ENCODE data around the gene CHRM1. TPM values are rescaled to one million over a fixed set of nuclear protein-coding genes. Genes with fewer than 3 reads are reported as not detected.

The CHRM1 gene
- total and polyA plus RNA-seq, 2 of the 13 experiments (the other 11 are each of a cell fraction or from before 2014, with no cell fraction given), result not detected

DNA sequence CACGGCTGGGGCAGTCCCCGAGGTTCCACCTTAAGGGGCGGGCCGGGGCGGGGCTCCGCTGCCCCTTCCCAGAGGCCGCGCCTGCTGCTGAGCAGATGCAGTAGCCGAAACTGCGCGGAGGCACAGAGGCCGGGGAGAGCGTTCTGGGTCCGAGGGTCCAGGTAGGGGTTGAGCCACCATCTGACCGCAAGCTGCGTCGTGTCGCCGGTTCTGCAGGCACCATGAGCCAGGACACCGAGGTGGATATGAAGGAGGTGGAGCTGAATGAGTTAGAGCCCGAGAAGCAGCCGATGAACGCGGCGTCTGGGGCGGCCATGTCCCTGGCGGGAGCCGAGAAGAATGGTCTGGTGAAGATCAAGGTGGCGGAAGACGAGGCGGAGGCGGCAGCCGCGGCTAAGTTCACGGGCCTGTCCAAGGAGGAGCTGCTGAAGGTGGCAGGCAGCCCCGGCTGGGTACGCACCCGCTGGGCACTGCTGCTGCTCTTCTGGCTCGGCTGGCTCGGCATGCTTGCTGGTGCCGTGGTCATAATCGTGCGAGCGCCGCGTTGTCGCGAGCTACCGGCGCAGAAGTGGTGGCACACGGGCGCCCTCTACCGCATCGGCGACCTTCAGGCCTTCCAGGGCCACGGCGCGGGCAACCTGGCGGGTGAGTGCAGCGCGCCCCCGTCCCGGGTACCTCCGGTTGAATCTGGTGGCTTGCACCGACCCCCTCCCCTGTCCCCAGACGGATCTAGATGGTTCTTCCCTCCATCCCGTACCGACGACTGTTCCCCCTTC, 40.2 kb downstream of the CHRM1 start, which contains the start of gene SLC3A2 (continued):
- TF ChIP-seq, protein P1, sequence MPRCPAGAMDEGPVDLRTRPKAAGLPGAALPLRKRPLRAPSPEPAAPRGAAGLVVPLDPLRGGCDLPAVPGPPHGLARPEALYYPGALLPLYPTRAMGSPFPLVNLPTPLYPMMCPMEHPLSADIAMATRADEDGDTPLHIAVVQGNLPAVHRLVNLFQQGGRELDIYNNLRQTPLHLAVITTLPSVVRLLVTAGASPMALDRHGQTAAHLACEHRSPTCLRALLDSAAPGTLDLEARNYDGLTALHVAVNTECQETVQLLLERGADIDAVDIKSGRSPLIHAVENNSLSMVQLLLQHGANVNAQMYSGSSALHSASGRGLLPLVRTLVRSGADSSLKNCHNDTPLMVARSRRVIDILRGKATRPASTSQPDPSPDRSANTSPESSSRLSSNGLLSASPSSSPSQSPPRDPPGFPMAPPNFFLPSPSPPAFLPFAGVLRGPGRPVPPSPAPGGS (CRISPR knock-in tag; IDR thresholded peaks at IDR 0.05), result peak; percentile 76; the same call in 1 of the 2 replicates
- no peak for TF ChIP-seq CCAR2 (optimal IDR thresholded peaks at IDR 0.05; ENCODE audit: low read depth, low read length)
- TF ChIP-seq KLF13 (CRISPR knock-in tag; IDR thresholded peaks at IDR 0.05), result no peak
- no peak for TF ChIP-seq ZNF484 (CRISPR knock-in tag; IDR thresholded peaks at IDR 0.05; ENCODE audit: borderline replicate concordance, low read depth)
- TF ChIP-seq BRCA1 (CRISPR knock-in tag; IDR thresholded peaks at IDR 0.05), result 0 out of 2 replicates have a peak, but pooled peaks have one; percentile 46
- peak; percentile 84 for TF ChIP-seq ZNF350 (CRISPR knock-in tag; IDR thresholded peaks at IDR 0.05; ENCODE audit: borderline replicate concordance, low read depth)
- peak; percentile 27; the same call in 1 of the 2 replicates for TF ChIP-seq ZNF615 (CRISPR knock-in tag; IDR thresholded peaks at IDR 0.05; ENCODE audit: borderline replicate concordance)
- no peak for TF ChIP-seq ATF7 (IDR thresholded peaks at IDR 0.05)
- TF ChIP-seq ATF7 (CRISPR knock-in tag; IDR thresholded peaks at IDR 0.05), result peak; percentile 74; the same call in 1 of the 2 replicates
- TF ChIP-seq KDM4B (CRISPR knock-in tag; IDR thresholded peaks at IDR 0.05), result peak; percentile 25; the same call in 1 of the 2 replicates
- TF ChIP-seq CBX1 (IDR thresholded peaks at IDR 0.05; ENCODE audit: low read depth), result peak; percentile 13
- TF ChIP-seq IKZF4 (CRISPR knock-in tag; IDR thresholded peaks at IDR 0.05; ENCODE audit: borderline replicate concordance, low read depth, not compliant biosample characterization), result peak; percentile 81
- peak; percentile 77 for TF ChIP-seq MIER3 (CRISPR knock-in tag; IDR thresholded peaks at IDR 0.05; ENCODE audit: borderline replicate concordance)
- peak; percentile 76 for TF ChIP-seq KMT2B (CRISPR knock-in tag; IDR thresholded peaks at IDR 0.05)
- peak; percentile 72; the same call in 1 of the 2 replicates for TF ChIP-seq AHR (CRISPR knock-in tag; IDR thresholded peaks at IDR 0.05)
- TF ChIP-seq ZNF703 (CRISPR knock-in tag; IDR thresholded peaks at IDR 0.05; ENCODE audit: borderline replicate concordance), result no peak; the same call in 1 of the 2 replicates
- TF ChIP-seq, protein P2, sequence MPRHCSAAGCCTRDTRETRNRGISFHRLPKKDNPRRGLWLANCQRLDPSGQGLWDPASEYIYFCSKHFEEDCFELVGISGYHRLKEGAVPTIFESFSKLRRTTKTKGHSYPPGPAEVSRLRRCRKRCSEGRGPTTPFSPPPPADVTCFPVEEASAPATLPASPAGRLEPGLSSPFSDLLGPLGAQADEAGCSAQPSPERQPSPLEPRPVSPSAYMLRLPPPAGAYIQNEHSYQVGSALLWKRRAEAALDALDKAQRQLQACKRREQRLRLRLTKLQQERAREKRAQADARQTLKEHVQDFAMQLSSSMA (CRISPR knock-in tag; IDR thresholded peaks at IDR 0.05), result 0 out of 2 replicates have a peak, but pooled peaks have one; percentile 42
- 0 out of 2 replicates have a peak, but pooled peaks have one; percentile 57 for TF ChIP-seq HES4 (CRISPR knock-in tag; IDR thresholded peaks at IDR 0.05; ENCODE audit: borderline replicate concordance)
- peak; percentile 48; the same call in 1 of the 2 replicates for TF ChIP-seq ZNF709 (CRISPR knock-in tag; IDR thresholded peaks at IDR 0.05)
- TF ChIP-seq NKX3-1 (CRISPR knock-in tag; IDR thresholded peaks at IDR 0.05), result peak; percentile 79; the same call in 1 of the 2 replicates
- TF ChIP-seq RELA (CRISPR knock-in tag; IDR thresholded peaks at IDR 0.05), result no peak
- no peak for TF ChIP-seq SUZ12 (IDR thresholded peaks at IDR 0.05; ENCODE audit: low read depth, low read length)
- TF ChIP-seq, protein P3, sequence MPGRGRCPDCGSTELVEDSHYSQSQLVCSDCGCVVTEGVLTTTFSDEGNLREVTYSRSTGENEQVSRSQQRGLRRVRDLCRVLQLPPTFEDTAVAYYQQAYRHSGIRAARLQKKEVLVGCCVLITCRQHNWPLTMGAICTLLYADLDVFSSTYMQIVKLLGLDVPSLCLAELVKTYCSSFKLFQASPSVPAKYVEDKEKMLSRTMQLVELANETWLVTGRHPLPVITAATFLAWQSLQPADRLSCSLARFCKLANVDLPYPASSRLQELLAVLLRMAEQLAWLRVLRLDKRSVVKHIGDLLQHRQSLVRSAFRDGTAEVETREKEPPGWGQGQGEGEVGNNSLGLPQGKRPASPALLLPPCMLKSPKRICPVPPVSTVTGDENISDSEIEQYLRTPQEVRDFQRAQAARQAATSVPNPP (CRISPR knock-in tag; IDR thresholded peaks at IDR 0.05), result peak; percentile 28; the same call in 1 of the 2 replicates
- TF ChIP-seq, protein P4, sequence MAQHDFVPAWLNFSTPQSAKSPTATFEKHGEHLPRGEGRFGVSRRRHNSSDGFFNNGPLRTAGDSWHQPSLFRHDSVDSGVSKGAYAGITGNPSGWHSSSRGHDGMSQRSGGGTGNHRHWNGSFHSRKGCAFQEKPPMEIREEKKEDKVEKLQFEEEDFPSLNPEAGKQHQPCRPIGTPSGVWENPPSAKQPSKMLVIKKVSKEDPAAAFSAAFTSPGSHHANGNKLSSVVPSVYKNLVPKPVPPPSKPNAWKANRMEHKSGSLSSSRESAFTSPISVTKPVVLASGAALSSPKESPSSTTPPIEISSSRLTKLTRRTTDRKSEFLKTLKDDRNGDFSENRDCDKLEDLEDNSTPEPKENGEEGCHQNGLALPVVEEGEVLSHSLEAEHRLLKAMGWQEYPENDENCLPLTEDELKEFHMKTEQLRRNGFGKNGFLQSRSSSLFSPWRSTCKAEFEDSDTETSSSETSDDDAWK (CRISPR knock-in tag; IDR thresholded peaks at IDR 0.05), result no peak
- 0 out of 2 replicates have a peak, but pooled peaks have one; percentile 6 for TF ChIP-seq ZC3H4 (CRISPR knock-in tag; IDR thresholded peaks at IDR 0.05; ENCODE audit: borderline replicate concordance)

All from HepG2 (cell line).